GM12801 (cell line): ENCODE results near the gene SERHL2.

ENCODE experiments used
- TF ChIP-seq, protein P1 (sequence below): IDR thresholded peaks from one replicate; pipeline ENCODE4 v1.5.1; 2011; ENCODE audit warnings: control low read depth; ENCODE audit not compliant: insufficient read length; ENCODE audit errors: extremely low read depth

The SERHL2 gene

DNA sequence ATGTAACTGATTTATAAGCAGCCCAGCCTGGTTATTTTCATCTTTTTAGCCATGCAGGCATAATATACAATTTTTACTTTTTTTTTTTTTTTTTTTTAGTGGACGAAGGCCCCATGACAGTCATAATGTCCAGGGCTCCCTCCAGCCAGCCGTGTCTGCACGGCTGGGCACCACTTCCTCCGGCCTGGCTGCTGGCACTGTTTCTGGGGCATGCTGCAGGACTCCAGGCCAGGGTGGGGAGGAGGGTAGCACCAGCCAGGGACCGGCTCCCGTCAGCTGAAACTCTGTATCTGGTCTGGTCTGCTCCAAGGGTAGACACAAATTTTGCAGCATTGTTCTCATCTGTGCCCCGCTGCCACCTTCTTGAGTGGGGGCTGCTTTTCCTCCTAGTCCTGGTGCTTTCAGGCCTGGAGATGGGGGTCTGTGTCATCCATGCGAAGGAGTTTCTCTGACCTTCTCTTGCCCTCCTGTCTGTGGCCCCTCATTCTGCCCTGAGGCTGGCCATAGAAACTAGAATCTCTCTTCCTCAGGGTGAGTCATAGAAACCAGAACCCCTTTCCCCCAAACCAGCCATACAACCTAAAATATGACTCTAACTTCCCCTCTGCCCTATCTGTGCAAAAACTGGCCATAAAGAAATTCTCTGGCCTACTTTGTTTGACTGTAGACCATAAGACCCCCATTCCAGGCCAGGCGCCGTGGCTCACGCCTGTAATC is 25.0 kb upstream of the SERHL2 start:
- TF ChIP-seq, protein P1, sequence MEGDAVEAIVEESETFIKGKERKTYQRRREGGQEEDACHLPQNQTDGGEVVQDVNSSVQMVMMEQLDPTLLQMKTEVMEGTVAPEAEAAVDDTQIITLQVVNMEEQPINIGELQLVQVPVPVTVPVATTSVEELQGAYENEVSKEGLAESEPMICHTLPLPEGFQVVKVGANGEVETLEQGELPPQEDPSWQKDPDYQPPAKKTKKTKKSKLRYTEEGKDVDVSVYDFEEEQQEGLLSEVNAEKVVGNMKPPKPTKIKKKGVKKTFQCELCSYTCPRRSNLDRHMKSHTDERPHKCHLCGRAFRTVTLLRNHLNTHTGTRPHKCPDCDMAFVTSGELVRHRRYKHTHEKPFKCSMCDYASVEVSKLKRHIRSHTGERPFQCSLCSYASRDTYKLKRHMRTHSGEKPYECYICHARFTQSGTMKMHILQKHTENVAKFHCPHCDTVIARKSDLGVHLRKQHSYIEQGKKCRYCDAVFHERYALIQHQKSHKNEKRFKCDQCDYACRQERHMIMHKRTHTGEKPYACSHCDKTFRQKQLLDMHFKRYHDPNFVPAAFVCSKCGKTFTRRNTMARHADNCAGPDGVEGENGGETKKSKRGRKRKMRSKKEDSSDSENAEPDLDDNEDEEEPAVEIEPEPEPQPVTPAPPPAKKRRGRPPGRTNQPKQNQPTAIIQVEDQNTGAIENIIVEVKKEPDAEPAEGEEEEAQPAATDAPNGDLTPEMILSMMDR = no peak

- TF ChIP-seq, protein P1 = no peak
Measured at GRCh38 chr22:42533638-42533977, 20.1 kb upstream of the SERHL2 start.

DNA sequence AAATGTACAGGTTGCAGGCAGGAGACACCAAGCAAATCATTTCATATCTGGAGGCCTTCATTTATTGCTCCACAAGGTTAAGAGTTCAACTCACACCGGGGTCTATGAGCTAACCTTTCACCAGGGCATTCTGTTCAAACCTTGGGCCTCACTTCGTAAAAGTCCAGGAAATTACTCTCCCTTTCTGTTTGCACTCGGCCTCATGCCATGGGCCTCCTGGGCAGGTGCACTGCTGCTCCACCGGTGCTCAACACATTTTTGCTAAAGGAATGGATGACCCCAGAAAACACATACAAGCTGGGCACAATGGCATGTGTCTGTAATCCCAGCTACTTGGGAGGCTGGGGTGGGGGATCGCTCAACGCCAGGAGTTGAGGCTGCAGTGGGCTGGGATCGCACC is 17.6 kb upstream of the SERHL2 start:
- TF ChIP-seq, protein P1 = no peak

GRCh38 chr22:42544686-42545085 is 9.1 kb upstream of the SERHL2 start:
- TF ChIP-seq, protein P1 = no peak

DNA sequence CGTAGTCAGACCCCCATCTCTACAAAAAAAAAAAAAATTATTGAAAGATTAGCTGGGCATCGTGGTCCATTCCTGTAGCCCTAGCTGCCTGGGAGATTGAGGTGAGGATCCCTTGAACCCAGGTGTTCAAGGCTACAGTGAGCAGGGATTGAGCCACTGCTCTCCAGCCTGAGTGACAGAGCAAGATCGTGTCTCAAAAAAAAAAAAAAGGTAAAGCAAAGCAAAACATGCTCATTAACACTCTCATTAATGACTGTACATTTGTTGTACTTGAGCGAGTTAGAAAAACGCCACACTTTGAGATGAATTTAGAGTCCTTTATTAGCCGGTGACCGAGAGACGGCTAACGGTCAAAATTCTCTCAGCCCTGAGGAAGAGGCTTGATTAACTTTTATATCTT is 6.2 kb upstream of the SERHL2 start:
- TF ChIP-seq, protein P1 = no peak

DNA sequence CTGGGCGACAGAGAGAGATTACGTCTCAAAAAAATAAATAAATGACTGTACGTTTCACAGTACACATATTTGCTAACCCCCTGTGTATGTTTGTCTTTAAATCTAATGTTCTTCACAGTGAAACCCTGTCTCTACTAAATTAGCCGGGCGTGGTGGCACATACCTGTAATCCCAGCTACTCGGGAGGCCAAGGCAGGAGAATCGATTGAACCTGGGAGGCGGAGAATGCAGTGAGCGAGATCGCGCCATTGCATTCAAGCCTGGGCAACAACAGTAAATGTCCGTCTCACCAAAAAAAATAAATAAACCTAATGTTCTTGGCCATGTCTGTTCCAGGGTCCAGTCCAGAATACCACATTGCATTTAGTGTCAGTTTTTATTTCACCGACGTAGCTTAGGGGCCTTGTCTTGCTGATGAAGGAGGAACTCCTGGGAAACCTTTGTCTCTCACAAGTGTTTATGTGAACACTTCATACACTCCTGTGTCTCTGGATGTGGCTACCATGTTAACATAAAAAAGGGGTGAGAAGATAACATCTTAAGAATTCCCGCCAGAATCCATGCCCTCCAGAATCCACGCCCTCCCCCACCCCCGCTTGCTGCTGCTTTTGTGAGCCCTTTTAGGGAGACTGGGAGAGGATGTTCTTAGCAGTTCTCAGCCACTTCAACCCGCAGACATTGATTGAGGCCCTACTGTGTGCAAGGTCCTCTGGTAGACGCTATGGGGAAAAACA is 5.0 kb upstream of the SERHL2 start:
- TF ChIP-seq, protein P1 = no peak

GRCh38 chr22:42549331-42550060 is 4.3 kb upstream of the SERHL2 start:
- TF ChIP-seq, protein P1 = no peak
